Measurements from ENCODE around the gene GTPBP8.

GTPBP8 gene

DNA sequence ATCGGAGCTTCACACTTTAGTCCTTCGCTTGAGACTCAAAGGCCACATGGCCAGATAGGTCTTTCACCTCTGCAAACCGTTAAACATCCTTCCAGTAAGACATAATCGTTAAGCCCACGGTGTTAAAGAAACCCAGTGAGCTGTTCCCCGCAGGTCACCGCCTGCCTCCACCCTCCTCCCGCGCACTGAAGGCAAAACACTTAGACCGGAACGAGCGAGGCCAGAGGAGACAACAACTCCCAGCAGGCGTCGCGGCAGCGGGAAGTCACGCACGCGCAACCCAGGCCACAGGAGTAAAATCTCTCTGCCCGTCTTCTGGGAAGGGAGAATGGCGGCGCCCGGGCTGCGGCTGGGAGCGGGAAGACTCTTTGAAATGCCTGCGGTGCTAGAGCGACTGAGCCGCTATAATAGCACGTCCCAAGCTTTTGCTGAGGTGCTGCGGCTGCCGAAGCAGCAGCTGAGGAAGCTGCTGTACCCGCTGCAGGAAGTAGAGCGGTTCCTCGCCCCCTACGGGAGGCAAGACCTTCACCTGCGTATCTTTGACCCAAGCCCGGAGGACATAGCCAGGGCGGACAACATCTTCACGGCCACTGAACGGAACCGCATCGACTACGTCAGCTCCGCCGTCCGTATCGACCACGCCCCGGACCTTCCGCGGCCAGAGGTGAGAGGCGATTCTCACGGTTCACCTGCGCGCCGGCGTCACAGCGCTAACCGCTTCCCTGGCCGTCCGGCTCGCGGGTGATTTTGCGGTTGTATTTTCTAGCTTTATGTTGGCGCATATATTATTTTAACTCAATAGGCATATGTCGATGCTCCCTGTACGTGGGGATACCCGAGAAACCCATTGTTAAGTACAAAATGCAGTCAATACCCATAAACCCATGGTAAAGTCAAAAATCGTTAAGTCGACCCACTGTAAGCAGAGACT, at the start of gene GTPBP8:
Gene GTPBP8, plus strand, starts transcription at position 313 of the 931 bp plus-strand sequence. Its CDS starts 16 bp downstream, at position 329.
- DNase-seq (ENCODE audit: low read depth in 2 of 2), result peak; percentile 59 to 69

DNA sequence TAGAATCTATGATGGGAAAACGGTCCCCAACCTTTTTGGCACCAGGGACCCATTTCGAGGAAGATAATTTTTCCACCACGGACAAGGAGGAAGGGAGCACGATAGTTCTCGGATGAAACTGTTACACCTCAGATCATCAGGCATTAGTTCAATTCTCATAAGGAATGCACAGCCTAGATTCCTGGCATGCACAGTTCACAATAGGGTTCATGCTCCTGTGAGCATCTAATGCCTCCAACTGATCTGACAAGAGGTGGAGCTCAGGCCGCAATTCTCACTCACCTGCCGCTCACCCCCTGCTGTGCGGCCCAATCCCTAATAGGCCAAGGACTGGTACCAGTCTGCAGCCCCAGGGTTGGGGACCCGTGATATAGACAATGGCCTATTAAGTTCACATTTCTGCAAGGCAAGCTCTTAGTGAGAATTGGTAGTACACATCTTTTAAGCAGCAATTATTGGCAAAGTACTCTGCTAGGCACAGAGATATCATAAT, 42.4 kb upstream of the GTPBP8 start:
- no peak for DNase-seq (ENCODE audit: low read depth in 2 of 2)

DNA sequence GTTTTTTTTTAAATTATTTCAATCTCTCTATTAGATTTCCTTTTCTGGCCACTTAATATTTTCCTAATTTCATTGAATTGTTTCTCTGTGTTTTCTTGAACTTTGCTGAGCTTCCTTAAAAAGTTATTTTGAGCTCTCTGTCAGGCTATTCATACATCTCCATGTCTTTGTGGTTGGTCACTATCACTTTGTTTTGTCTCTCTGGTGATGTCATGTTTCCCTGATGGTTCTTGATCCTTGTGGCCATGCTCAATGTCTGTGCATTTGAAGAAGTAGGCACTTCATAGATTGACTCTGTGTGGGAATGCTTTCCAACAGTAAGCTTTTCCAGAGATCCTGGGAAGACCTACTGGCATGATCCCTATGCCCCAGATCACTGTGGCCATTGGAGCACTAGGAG, 34.4 kb upstream of the GTPBP8 start:
- no peak for DNase-seq (ENCODE audit: low read depth in 2 of 2)

DNA sequence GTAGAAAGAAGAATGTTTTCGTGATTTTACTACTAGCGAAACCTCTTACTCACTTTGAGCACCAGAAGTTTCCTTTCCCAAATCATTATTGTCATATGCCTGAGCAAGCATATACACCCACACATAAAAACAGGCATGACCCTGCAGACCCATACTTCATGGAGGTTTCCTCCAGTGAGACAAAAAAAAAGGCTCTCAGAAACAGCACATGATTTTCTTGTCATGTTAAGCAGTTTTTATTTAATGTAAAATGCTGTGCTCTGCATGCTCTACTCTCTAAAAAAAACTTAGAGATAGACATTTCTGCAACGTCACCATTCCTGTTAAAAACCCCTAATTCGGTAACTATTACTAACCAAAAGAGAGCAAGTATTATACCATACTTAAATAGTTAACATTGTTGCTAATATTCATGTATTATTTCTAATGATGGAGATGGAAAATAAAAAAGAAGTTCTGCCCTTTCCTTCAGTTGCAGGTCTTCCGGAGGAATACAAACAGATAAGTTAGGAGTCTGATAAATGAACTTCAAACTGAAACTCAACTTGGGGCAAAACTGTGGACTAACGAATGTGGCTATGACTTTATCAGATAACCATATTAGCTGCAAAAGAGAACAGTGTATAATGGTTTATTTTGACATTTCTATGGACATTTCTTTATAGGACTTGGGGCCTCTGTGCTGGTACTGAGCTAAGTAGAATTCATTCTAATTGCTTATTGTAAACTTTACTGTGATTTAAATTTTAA, 31.8 kb upstream of the GTPBP8 start:
- no peak for DNase-seq (ENCODE audit: low read depth in 2 of 2)

DNA sequence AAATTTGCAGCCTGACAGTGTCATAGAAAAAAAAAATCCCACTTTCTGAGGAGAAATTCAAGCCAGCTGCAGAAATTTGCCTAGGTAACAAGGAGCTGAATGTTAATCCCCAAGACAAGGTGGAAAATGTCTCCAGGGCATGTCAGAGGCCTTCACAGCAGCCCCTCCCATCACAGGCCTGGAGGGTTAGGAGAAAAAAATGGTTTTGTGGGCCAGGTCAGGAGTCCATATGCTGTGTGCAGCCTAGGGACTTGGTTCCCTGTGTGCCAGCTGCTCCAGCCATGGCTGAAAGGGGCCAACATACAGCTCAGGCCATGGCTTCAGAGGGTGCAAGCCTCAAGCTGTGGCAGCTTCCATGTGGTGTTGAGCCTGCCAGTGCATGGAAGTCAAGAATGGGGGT, 27.1 kb upstream of the GTPBP8 start:
- DNase-seq (ENCODE audit: low read depth in 2 of 2), result no peak

DNA sequence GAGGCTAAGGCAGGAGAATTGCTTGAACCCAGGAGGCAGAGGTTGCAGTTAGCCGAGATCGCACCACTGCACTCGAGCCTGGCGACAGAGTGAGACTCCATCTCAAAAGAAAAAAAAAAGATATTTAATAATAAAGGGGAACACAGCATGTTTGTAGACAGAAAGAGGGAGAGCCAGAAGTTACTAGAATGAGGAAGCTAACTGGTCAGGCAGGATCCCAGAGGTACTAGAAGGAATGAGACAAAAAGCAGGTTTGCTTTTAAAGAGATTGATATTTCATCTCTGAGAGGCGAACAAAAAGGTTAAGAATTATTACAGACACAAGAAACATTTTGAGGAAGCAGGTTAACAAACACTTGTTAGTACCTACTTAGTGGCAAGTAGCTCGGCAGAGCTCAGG, 25.1 kb upstream of the GTPBP8 start:
- no peak for DNase-seq (ENCODE audit: low read depth in 2 of 2)

DNA sequence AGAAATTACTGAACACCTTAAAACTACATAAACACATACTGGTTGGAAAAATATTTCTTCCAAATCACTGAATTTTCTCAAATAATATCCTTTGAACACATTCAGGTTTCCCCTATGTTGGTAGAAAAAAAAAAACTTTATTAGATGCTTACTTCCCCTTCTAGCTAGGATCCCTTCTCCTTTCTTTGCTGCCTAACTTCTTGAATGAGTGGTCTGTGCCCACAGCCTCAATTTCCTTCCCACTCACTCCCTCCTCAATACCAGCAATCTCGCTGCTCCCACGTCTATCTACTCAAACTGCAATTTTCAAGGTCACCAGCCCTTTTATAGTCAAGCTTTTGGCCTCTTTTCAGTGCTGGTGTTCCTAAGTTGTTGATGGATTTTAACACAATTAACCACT, 24.2 kb upstream of the GTPBP8 start:
- no peak for DNase-seq (ENCODE audit: low read depth in 2 of 2)

DNA sequence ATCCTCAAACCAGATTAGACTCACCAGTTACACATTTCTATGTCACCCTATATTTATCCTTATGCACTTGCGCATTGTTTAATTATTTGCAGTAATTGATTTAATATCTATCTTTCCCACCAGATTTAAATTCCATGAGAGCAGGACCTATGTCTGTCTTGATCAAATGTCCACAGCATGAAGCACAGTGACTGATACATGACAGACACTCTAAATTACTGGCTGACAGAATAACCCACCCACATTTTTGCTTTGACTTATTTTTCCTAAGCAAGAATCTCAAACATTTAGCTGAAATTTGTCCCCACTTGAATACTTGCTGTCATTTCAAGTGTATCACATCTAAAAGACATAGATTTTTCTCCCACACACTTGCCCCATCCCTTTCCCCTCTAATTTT, 23.4 kb upstream of the GTPBP8 start:
- no peak for DNase-seq (ENCODE audit: low read depth in 2 of 2)

DNA sequence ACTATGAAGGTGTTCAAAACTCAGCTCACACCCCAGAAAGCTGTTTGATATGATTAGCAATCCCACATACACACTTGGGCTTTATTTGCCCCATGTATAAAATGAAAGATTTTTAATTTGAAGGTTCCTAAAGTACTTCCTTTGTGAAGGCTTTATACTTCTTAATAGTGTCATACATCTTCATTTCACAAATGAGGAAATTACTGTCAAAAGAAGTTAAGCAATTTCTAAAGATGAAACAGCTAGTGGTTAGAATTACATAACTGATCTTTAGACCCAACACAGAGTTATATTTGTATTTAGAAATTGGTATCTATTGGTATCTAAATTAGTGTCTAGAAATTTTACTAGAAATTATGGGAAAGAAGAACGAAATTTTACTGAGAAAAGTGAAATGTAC, 23.0 kb upstream of the GTPBP8 start:
- DNase-seq (ENCODE audit: low read depth in 2 of 2), result no peak

DNA sequence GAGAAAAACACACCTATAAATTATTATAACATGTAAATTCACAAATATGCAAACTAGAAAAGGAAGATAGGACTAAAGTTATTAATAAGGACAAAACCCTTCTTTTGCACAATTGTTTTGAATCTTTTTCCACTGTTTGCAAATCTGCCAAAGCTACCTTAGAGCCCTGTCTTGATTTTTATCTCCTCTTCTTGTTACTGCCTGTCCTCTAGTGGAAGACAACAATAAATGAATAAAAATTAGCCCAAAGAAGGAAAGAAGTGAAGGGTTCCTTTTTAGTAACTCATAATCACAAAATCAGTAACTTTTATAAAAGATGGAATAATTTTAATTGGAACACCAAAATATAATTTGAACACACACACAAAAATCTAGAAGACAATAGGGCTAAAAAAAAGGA, 18.6 kb upstream of the GTPBP8 start:
- DNase-seq (ENCODE audit: low read depth in 2 of 2), result no peak

DNA sequence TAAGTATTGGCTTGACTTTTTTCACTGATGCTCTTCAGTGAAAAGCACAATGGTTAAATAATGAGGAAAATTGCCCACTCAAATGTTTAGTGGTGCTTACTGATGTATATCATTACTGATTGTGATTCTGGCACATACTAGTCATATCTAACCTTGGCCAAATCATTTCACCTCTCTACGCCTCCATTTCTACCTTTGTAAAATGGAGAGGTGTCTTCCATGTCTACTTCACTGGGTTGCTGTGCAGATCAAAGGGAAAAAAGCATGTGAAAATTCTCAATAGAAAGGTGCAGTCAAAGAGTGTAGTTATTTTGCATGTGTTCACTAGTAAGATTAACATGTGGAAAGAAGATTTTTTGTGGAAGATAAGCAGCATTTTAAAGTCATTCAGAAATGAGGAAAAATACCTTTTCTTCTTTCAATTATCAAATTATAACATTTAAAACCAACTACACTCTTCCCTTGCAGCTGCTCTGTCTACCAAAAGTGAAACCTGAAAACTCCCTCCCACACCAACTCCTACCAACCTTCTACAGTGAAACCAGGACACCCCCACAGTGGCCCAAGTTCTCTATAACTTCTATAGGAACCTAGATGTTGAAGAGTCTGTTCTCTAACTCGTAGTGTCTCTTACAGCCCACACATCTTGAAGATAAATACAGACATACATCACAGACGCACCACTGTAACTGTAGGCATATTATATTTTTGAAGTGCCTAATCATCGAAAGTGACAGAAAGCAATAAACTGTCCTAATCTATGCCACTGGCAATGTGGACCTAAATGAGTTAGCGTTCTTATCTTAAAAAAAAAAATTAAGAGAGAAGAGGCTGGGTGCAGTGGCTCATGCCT, 17.2 kb upstream of the GTPBP8 start:
- DNase-seq (ENCODE audit: low read depth in 2 of 2), result no peak

DNA sequence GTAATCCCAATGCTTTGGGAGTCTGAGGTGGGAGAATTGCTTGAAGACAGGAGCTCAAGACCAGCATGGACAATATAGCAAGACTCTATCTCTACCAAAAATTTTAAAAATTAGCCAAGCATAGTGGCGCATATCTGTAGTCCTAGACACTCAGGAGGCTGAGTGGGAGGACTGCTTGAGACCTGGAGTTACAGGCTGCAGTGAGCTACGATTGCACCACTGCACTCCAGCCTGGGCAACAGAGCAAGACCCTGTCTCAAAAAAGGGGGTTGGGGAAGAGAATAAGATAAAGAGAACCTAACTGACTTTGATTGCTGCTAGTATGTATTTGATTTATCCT, 16.6 kb upstream of the GTPBP8 start:
- DNase-seq (ENCODE audit: low read depth in 2 of 2), result no peak

DNA sequence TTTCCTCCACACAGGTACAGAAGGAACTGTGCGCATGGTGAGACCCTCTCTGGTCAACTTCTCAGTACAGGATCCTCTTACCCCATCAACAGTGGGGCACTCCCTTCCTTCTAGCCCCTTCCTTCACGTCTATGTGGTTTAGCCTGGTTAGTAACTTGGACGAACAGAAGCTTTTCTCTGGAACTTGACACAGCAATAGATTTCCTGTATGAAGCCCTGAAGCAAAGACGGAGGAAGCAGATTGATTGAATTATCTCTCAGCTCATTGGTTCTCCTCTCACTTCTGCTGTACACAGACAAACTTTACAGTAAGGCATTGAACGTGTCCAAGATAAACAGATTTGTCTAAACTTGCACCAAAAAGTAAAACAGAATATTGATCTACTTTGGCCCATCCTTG, 15.9 kb upstream of the GTPBP8 start, which contains the start of gene CD200R1:
Gene CD200R1, minus strand, starts transcription at position 210 of the 400 bp plus-strand sequence. CDS start 246 bp downstream, outside the sequence.
- no peak for DNase-seq (ENCODE audit: low read depth in 2 of 2)

DNA sequence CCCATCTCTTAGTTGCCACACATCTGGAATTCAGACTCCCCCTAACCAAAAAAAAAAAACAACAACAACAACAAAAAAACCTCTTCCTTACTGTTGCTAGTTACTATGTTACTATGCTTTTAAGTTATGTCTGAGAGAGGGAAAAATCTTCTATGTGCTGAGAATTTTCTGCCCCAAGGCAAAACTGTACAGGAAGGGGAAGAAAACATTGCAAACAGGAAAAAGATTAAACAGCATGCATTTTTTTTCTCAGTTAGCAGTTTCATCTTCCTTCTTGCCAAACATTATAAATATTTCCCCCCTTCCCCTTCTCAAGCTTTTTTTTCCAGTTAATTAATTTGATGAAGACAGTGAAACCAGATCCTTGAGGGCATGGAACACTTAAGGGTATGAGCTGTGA, 14.8 kb upstream of the GTPBP8 start:
- DNase-seq (ENCODE audit: low read depth in 2 of 2), result no peak

DNA sequence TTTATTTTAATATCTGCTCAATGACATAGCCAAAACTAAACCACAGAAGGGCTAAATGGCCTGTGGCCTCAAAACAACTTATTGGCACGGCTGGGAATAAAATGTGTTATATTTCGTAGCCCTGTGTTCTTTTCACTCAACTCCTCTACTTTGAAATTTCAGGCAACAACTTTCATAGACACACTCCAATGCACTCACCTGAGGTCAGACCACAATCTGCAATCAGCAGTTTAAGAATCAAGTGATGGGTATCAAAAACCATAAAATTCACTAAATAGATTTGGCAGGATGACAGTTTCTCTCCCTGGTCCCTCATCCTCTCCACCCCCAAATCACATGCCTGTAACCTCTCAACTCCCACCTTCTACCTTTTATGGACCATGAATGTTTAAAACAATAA, 13.8 kb upstream of the GTPBP8 start:
- no peak for DNase-seq (ENCODE audit: low read depth in 2 of 2)

DNA sequence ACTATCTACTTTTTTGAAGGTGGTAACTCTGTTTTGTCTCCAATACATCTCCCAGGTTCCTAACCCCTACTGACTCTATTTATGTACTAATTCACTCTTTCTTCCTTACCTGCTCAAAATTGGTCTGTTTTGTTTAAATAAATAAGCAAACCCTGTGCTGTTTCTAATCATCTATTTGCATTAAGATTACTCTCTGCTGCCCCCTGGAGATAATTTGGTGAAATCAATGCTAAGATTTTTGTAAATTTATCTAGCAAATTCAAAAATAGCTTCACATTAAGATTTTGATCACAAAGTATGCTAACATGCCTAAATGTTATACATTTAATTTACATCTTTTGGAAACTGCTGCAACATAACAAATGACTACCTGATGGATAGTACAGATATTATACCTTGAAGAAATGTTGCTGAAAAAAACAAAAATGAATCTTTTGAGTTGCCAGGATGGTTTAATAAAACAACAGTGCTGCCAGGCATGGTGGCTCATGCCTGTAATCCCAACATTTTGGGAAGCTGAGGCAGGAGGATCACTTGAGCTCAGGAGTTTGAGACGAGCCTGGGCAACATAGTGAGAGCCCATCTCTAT, 11.4 kb upstream of the GTPBP8 start:
- DNase-seq (ENCODE audit: low read depth in 2 of 2), result no peak

DNA sequence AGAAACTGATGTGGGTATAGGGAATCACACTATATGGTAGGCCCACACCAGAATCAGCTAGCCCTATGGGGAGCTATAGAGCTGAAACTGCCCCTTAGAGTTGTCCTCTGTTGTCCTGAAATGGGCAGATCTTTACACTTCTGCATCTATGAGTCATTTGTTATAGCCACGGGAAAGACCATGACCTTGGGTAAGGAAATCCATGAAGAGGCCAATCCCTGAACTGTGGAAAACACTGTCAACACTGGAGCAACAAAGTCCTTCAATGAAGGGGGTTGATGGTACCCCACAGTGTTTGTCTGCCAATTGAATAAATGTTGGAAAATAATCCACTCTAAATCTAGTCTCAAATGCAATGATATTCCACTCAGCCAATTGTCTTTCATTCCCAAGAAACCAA, 10.7 kb upstream of the GTPBP8 start:
- no peak for DNase-seq (ENCODE audit: low read depth in 2 of 2)

DNA sequence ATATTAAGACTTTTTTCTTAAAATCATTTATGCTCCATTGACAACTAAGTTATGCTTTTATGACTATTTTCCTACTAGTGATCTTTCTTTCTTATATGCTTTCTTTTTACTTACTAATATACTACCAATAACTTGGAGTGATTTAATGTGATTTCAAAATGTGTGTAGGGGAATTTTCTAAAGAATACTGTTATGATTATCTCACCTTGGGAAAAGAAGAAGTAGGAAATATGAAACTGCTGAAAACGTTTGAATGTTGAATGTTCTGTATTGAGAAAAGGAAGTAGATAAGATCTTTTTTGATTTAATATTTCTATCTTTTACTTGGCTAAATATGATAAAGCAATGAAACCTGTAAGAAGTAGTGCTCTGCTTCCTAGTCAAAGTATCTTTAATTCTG, 8.1 kb upstream of the GTPBP8 start:
- DNase-seq (ENCODE audit: low read depth in 2 of 2), result no peak

DNA sequence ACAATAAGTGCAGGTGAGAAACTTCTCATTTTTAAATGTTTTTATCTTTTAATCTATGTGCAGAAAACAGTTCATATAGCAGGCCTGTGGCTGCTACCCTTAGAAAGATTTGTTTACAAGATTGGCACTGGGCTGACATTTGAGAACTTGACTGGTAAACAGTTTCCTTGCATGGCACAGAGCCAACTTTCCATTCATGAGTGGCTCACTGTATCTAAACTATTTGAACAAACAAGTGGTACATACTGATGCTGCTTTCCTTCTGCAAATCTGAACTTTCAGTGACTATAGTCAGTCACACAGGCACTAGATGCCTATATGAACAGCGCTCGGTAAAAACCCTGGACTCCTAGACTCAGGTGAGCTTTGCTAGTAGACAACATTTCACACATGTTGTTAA, 6.3 kb upstream of the GTPBP8 start:
- peak in 1 of 2 donors; percentile 26 for DNase-seq (ENCODE audit: low read depth in 2 of 2)

DNA sequence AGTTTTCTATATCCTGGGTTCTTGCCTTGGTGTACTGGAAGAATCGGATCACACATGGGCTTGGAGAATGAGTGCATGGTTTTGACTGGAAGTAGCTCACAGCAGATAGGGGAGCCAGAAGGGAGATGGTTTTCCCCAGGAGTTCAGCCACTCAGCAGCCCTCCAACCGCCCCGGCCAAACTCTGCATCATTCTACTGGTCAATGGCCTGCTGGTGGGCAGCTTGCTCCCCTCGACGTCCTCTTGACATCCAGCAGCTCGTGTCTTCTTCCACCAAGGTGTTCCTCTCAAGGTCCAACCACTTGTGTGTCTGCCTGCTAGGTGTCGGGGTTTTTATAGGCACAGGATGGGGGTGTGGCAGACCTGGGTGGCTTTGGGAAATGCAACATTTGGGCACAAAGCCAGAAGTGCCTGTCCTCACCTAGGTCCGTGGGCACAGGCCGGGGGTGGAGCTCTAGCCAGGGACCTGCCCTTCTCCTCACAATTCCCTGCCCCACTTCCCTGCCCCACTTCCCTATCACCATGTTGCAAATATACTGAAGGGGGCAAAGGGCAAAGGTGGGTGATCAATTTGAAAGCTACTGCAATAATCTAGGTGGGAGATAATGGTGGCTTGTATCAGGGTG, 3.0 kb upstream of the GTPBP8 start:
- DNase-seq (ENCODE audit: low read depth in 2 of 2), result no peak

DNA sequence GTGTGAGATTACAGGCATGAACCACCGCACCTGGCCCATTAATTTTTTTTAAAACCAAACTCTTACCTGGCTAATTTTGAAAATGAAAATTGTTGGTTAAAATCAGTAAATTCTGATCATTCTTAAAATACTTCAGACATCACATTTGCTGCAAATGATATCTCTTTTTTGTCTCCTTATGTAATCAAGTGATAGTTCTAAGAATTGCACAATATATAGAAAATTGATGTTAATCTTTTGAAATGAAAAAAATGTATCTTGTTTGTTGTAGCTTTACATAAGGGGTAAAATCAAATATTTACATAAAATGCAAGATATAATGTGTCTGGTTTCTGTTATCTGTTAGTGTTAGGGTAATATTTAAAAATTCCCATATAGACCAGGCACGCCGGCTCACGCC, 5.0 kb downstream of the GTPBP8 start:
- DNase-seq (ENCODE audit: low read depth in 2 of 2), result no peak
